LHCN-M2 (cell line): ENCODE results near the gene GP1BA. TPM values are rescaled to one million over a fixed set of nuclear protein-coding genes. Genes with fewer than 3 reads are reported as not detected.

Experiments
- DNase-seq: peaks from one replicate; pipeline ENCODE4 v3.0.0-alpha.2; 2012; ENCODE audit warnings: low read depth
- total RNA-seq: library from RNA; depleted of rRNA; stranded (reverse); fragments of >200 nt; gene quantifications from 2 replicates; pipeline ENCODE4 v1.2.3, GENCODE V29; 2014

Gene GP1BA
- total RNA-seq, 1 experiment from 2014 or later, result not detected

DNA sequence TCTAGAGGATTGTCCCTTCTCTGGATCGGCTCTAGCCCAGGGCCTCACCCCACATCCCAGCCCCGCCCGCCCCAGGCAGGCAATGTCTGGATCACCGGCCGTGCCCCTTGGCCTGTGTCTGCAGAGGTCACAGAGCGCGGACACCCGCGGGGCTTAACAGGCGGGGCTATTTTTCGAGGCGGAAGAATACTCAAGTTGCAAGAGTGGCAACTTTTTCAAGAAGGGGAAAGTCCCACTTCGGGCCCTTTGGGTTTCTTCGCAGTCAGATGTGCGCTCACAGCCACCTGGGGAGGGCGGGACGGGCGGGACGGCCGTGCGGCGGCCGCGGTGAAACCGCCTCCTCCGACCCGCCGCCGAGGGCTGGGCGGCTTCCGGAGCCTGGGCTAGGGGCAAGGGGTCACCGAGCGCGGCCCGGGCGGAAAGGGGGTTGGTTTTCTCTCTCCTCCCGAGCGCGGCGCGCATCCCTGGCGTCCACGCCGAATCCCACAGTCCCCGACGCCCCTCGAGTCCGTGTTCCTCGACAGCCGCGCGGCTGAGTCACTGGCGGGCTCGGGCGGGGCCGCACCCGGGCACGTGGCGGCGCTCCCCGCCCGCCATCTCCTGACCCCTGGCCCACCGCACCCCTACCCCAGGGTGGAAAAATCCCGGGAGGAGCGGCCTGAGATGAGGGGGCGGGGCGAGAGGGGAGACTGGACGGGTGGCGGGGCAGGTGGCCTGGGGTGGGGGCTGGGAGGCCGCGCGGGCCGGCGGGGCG, 17.4 kb downstream of the GP1BA start:
- peak; percentile 76 for DNase-seq

DNA sequence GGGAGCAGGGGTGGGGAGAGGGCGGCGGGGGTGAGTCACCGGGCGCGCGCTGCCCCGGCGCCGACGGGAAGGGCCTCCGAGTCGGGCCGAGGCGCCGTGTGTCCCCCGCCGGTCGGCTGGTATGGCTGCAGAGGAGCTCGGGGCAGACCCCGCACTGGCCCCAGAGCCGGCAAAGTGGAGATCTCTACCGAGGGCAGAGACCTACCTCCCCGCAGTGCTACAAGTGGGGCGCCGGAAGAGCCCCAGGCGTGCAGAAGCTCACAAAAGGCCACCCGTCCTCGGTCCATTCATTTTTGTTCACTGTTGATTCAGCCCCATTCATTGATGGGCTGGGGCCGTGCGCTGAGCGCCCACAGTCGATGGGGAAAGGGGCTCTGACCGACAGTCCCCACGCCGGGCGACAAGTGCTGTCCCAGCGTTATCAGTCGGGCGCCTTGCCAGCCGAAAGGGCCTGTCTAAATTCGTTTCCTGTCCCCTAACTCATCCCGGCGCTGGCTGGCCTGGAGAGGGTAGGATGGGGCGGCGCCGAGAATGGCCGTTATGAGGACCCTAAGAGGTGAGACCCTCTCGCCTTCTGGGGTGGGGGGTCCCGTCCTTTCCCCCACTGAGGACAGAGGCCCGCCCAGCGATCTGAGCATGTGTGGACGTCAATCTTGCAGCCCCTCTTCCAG, 18.1 kb downstream of the GP1BA start:
- DNase-seq, result no peak

DNA sequence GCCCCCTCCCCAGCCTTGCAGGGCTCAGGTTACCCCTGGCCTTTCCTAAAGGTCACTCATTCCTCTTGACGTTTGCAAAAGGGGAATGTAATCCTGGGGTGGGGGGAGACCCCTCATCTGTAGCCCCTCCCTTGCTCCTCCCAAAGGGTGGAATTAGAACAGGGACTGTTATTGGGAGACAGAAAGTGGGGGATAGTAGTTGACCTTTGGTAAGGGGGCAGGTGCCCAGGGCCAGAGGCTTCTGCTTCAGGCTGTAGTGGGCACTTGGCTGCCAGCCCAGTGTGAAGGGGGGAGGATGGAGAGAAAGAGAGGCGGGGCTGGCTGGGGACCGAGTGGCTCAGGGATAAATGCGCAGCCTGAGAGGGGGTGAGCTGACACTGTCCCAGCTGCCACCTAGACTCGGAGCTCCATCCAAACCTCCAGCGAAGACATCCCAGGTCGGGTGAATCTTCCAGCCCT, 18.7 kb downstream of the GP1BA start, which contains the start of gene ENO3:
Gene ENO3, plus strand, starts transcription at position 374 of the 459 bp plus-strand sequence. CDS start 711 bp downstream, outside the sequence.
- DNase-seq, result no peak

DNA sequence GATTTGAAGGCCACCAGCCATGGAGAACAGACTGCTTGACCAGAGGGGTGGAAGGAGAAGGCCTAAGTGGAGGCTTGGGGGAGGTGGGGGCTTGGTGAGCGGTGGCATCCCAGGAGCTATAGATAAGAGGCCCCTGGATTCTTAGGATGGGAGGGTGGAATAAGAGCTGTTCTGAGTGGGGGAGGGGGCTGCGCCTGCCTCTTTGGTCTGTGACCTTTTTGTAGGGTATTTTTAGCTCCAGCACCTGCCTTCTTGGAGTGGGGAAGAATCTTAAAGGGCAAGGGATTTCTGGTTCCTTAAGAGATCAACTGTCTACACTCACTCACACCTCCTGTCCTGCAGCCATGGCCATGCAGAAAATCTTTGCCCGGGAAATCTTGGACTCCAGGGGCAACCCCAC, 19.4 kb downstream of the GP1BA start:
- DNase-seq, result peak; percentile 32

DNA sequence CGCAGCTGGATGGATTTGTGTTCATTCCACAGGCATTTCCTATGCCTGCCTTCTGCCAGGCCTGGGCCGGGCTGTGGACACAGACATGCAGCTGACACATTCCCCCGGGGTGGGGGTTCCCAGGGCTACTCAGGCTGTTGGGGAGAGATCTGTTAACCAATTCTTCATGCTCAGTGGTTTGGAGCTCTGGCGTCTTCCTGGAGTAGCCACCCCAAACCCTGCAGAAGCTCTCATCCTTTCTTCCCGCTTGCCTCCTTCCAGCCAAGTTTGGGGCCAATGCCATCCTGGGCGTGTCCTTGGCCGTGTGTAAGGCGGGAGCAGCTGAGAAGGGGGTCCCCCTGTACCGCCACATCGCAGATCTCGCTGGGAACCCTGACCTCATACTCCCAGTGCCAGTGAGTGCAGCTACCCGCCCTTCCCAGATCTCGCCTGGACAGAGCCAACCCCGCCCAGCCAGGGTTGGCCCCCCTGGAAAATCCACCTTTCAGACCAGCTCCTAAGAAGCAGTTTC, 21.4 kb downstream of the GP1BA start:
- peak; percentile 89 for DNase-seq

DNA sequence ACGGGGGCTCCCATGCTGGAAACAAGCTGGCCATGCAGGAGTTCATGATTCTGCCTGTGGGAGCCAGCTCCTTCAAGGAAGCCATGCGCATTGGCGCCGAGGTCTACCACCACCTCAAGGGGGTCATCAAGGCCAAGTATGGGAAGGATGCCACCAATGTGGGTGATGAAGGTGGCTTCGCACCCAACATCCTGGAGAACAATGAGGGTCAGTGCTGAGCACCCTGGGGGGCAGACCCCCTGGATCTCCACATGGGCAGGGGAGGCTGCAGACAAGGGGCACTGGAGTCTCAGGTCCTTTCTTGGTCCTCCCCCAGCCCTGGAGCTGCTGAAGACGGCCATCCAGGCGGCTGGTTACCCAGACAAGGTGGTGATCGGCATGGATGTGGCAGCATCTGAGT, 23.0 kb downstream of the GP1BA start:
- no peak for DNase-seq

DNA sequence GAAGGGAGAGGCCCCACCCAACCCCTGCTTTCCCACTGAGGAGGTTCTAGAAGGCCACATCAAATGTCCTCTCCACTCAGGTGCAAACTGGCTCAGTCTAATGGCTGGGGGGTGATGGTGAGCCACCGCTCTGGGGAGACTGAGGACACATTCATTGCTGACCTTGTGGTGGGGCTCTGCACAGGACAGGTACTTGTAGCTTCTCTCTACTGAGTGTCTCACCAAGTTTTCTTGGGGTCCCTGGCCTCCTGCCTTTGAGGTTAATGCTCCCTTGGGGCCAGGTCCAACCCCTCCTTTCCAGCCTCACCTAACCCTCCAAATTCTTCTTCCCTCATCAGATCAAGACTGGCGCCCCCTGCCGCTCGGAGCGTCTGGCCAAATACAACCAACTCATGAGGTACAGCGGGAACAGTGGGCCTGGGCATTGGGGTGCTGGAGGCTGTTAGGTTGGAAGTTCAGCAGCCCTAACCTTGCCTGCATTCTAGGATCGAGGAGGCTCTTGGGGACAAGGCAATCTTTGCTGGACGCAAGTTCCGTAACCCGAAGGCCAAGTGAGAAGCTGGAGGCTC, 24.5 kb downstream of the GP1BA start:
- no peak for DNase-seq

DNA sequence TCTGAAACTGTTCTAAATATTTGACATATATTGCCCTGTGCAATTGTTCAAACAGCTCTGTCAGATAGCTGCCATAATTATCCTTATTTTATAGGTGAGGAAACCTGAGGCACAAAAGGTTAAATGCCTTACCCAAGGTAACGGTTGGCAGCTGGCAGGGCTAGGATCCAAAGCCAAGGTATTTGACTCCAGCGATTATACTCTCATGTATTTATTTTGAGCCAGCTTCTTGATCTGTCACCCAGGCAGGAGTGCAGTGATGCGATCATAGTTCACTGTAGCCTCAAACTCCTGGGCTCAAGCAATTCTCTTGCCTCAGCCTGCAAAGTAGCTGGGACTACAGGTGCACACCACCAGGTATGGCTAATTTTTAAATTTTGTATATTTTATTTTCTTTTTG, 26.0 kb downstream of the GP1BA start:
- no peak for DNase-seq

DNA sequence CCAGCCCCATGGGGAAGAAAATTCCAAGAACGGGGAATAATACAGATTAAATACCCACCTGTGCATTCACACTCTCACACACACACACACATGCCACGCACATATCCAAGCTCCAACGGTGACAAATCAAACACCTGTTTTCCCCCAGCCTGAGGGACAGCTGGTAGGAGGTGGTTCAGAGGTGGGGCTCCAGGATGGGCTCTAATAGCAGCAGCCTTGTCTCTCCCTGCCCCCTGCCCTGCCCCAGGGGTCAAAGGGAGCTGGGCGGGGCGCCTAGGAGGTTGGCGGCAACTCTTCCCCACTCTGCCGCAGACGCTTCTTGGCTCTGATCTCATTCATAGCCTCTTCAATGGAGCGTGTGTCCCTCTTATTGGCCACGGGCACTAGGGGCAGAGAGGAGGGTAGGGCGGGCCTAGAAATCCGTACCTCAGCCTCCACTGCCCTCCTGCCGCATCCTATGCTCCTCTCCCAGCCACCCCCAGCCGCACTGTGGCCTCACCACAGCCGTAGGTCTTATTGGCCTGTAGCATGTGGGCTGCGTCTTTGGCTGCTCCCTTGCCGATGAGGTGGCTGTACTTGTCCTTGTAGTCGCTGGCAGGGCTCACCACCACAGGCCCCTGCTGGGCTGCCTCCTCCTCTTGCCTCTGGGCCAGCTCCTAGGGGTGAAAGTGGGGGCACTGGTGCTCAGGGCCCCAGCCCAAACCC, 27.3 kb downstream of the GP1BA start:
- peak; percentile 27 for DNase-seq

DNA sequence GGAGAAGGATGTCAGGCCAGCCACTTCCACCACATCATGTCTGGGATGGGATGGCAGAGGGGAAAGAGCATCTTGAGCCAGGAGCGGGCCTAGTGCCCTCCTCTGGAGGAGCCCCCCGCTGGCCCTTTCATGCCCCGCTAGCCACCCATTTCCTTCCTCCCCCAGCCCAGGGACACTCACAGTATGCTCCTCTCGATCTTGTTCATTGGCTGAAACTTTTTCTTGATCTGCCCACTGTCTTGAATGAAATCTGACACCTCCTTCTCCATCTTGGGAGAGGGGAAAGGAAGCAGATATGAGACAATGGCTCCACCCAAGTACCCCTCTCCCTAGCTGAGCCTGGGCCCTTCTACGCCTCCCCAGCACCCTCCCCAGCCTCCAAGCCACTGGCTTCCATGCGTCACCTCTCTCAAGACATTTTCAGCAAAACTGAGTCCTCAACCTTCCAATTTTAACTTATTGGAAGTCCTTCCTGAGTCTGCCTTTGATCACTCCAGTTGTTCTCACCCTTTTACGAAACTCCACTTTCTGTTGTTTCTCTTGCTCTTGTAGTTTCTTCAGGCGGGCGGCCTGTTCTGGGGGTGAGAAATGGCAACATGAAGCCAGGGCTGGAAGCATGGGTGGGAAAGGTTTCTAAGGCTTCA, 28.3 kb downstream of the GP1BA start:
- no peak for DNase-seq

DNA sequence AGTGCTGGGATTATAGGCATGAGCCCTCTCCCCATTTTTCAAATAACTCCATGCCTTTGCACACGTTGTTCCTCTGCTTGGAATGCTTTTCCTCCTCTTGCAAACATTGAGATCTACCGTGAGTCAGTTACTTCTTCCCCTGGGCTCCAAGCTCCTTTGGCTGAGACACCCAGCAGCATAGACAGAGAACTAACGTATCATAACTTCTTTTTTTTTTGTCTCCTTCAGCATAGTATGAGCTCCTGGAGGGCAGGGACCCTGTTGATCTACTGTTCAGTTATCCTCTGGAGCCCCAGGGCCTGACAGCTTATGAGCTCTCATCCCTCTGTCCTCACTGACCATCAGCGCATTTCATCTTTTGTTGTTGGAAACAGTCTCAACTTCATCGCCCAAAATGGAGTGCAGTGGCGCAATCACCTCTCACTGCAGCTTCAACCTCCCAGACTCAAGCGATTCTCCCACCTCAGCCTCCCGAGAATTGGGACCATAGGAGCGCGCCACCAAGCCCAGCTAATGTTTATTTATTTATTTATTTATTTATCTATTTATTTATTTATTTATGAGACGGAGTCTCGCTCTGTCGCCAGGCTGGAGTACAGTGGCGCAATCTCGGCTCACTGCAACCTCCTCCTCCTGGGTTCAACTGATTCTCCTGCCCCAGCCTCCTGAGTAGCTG, 33.4 kb downstream of the GP1BA start:
- no peak for DNase-seq

DNA sequence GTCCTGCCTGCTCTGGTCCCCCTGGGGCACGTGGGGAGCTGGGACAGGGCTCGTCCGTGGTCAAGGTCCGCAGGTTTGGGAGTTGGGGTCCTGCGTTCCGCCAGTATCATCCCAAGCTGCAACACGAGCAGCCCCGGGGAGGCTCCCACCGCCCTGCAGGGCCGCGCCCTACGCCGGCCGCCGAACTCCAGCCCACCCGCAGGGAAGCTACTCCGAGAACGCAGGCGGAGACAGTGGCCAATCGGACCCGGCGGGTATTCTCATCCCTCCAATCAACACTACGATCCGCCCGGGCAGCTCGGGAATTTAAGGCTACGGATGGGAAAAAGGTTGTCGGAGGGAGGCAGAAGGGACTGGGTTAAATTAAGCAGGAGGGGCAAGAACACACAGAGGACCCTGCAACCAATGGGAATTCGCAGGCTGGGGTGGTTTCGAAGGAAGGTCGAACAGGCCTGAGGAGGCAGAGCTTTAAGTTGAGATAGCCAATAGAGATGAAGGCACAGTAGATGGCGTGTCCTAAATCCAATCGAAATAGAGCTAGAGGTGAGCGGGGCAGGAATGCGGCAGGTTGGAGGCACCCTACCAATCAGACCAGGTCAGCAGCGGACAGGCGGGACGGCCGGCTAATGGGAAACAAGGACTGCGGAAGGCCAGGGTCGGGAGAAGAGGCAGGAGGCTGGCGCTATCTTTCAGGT, 34.9 kb downstream of the GP1BA start:
- DNase-seq, result peak; percentile 100

DNA sequence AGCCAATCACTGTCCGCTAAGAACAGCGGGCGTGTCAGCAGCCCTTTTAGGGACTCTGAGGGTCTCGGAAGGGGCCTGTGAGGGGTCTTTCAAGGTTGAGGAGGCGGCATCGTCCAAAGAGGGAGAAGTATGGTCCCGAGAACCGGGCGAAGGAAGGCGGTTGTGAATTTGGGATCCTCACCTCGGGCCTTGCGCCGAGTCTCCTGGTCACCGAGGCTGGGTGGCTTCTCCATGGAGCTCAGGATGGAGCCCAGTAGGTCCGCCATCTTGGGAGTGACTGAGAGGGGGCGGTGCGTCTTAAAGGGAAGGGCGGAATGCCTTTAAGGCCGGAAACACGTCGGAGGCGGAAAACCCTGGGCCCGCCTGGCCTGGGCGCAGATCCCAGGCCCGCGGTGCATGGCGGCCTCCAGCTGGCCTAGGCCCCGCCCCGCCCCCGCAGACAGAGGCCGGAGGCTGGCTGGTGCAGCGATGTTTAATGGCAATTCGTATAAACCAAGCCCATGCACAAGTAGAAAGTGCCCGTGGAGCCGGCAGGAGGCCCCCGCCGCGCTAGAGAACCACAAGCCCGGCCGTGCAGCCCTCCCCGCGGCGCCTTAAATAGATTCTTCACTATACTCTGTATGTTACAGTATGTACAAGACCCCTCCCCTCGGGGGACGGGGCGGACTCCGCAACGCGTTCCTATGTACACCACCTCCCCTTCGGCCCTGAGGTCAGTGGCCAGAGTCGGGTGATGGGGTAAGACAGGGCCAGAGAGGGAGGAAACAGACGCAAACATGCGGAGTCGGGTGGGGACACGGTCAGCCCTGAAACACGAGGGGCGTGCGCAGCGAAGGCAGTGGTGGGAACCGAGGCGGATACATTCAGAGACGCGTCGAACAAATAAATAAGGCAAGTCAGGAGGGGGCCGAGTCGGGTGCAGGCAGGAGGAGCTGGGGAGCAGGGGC, 35.7 kb downstream of the GP1BA start, which contains the start of gene SPAG7:
Gene SPAG7, minus strand, starts transcription at position 279 of the 947 bp plus-strand sequence. Its CDS starts 13 bp downstream, at position 266.
- peak; percentile 95 for DNase-seq

DNA sequence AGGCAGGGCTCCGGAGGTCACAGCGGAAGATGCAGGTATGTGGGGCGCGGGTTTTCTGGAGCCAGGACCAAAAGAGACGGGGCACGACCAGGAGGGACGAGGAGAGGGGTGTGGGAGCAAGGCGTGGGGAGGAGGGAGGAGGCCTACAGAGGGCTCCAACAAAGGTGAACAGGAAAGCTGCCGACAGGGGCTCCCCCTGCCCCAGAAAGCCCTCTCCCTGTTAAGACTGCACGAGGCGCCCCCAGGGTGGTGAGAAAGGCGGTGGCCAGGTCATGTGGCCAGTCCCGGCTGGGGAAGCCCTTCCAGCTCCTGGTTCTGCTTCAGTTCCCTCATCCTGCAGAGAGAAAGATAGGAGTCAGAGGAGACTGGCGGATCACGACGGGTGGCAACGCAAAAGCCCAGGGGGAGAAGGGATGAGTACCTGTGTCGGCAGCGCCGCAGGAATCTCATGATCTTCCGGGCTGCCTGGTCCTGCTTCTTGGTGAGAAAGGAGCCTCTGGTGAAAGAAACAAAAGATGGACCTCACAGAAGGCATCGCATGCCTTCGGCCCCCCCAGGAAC, 36.5 kb downstream of the GP1BA start:
- no peak for DNase-seq

DNA sequence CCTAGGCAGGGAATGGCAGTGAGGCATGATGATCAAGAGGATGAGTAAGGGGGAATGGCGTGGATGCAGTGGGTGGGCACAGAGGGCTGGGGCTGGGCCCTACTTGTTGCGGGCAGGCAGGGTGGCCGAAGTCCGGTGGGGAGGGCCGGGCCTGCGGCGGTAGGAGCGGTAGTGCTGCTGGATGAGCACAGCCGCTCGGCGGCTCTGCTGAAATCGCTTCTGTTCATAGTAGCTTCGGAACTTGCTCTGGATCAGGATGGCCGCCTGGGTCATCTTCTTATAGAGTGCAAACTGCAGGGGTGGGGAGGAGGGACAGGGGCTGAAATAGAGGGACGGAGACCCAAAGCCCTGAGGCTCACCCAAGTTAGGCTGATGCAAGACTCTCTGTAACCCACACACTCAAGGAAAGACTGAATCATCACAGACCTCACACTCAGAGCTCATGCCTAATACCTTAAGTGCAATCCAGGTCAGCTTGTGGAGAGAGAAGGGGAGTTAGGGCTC, 37.0 kb downstream of the GP1BA start:
- DNase-seq, result peak; percentile 89

DNA sequence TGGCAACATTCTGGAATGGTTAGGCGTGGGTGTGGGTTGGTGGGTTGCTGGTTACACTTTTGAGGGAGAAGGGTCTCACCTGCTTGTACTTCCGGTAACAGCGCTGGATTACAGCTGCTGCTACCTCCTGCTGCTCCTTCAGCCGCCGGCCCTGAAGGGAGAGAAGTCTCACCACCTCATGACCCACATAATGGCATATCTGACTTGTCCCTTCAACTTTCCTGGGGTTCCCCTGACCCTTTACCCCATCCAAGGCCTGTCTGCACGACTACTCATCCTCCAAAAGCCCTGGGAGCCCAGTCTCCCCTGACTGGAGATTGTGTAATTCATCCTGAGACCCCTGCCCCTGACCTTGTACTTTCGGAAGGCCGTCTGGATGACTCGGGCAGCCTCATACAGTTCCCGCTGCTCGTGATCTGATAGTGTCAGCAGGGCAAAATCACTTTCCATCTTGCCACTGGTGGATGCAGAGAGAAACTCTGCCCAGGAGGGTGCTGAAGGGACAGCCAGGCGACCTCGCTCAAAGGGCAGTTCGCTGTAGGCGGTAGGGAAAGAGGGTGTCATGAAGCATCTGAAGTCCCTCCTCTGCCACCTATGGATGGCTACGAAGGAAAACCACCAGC, 37.6 kb downstream of the GP1BA start:
- DNase-seq, result peak; percentile 37

DNA sequence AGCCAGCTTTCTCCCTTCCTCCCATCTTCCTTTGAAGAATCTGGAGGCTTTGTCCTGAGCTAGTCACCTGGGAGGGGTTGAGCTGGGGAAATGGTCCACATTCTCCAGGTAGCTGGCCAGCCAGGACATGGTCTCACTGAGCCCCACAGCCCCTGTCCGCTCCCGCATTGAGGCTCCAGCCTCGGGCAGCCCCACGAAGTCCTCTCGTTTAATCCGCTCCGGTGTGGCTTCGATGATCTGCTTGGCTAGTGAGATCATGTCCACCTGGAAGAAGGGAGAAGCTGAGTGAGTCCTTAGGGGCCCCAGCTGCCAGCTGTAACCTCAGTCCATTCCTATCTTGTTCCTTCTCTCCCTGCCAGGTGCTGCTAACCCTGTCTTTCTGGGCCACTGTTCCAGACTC, 38.2 kb downstream of the GP1BA start:
- no peak for DNase-seq

DNA sequence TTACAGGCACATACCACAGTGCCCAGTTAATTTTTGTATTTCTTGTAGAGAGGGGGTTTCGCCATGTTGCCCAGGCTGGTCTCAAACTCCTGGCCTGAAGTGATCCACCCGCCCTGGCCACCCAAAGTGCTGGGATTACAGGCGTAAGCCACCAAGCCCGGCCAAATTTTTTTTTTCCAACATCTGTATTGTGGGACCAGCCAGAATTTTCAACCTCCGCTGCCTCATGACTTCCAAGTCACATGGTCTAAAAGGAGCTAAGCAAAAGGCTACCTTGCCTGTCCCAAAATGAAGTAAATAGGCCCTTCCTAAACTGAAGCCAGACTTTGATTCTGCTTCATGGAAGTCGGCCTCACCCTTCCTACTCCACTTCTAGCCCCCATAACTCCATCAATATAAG, 39.7 kb downstream of the GP1BA start:
- no peak for DNase-seq
